Measurements from ENCODE around the gene SND1.

The SND1 gene

GRCh38 chr7:127887631-127888030 lies 235.6 kb downstream of the SND1 start:
- H3K4me3 Mint-ChIP-seq = no peak overlapping the region
- no peak overlapping the region for H3K27ac Mint-ChIP-seq
- peaks cover 19% of the 10 kb centered on the region for H3K4me1 Mint-ChIP-seq
- no peaks in the 10 kb centered on the region for H3K27me3 Mint-ChIP-seq
- ATAC-seq (ENCODE audit: low read depth) (no peak), DNase-seq (ENCODE audit: low spot score in 2 of 2) (no peak)
- no peaks in the 10 kb centered on the region for H3K9me3 Mint-ChIP-seq
- peaks cover 40% of the 10 kb centered on the region for H3K36me3 Mint-ChIP-seq

DNA sequence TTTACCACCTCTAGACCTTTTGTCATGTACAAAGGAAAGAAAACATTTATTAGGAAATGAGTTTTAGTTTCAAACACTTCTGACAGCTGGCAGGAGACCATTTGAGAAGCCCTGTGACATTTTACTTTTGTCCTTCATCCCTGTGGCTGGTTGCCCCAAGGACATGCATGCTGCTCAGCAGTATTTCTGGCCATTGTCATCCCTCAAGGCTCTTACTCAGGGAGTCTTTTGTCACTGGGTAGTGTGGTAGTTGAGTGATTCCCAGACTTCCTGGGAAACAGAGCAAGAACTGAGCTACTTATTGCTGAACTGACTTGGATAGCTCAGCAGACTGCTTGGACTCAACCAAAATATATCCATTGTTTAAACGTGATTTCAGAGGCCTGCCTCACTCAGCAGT lies 236.4 kb downstream of the SND1 start:
- Mint-ChIP-seq H3K27ac (no peak overlapping the region), H3K27me3 (no peaks in the 10 kb centered on the region), H3K9me3 (no peaks in the 10 kb centered on the region), H3K4me3 (no peak overlapping the region), H3K36me3 (peaks cover 39% of the 10 kb centered on the region), H3K4me1 (peaks cover 19% of the 10 kb centered on the region)
- ATAC-seq (ENCODE audit: low read depth) = no peak
- no peak for DNase-seq (ENCODE audit: low spot score in 2 of 2)

GRCh38 chr7:127888825-127889224 lies 236.8 kb downstream of the SND1 start:
- peaks cover 16% of the 10 kb centered on the region for H3K4me1 Mint-ChIP-seq
- ATAC-seq (ENCODE audit: low read depth) = no peak
- no peak overlapping the region for H3K4me3 Mint-ChIP-seq
- H3K27me3 Mint-ChIP-seq = no peaks in the 10 kb centered on the region
- H3K9me3 Mint-ChIP-seq = no peaks in the 10 kb centered on the region
- DNase-seq (ENCODE audit: low spot score in 2 of 2) = no peak
- H3K27ac Mint-ChIP-seq = no peak overlapping the region
- H3K36me3 Mint-ChIP-seq = peaks cover 37% of the 10 kb centered on the region

GRCh38 chr7:127889677-127890076 lies 237.7 kb downstream of the SND1 start:
- Mint-ChIP-seq H3K27me3 (no peaks in the 10 kb centered on the region), H3K9me3 (no peaks in the 10 kb centered on the region), H3K36me3 (peaks cover 34% of the 10 kb centered on the region), H3K4me1 (peaks cover 14% of the 10 kb centered on the region), H3K4me3 (no peak overlapping the region), H3K27ac (no peak overlapping the region)
- ATAC-seq (ENCODE audit: low read depth) (no peak), DNase-seq (ENCODE audit: low spot score in 2 of 2) (no peak)

DNA sequence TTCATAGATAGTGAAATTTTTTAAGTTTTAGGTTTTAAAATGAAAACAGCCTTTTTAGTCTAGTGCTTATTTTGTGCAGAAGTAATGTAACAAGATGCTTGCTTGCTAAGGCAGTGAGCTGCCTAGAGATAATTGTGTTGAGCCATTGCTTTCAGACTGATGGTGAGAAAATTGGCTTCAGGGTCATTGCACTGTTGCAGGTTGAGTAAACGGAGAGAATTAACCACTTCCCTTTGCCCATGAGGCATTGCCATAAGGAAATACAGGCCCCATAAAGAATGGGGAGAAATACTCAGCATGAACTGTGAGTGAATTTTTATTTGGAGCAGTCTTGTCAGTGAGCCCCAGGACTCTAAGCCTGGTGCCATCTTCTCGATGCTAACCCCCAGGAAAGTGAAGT lies 238.7 kb downstream of the SND1 start:
- Mint-ChIP-seq H3K36me3 (peaks cover 33% of the 10 kb centered on the region), H3K4me1 (peaks cover 10% of the 10 kb centered on the region), H3K4me3 (no peak overlapping the region), H3K9me3 (no peaks in the 10 kb centered on the region), H3K27me3 (no peaks in the 10 kb centered on the region), H3K27ac (no peak overlapping the region)
- DNase-seq (ENCODE audit: low spot score in 2 of 2) (no peak), ATAC-seq (ENCODE audit: low read depth) (no peak)

- ATAC-seq (ENCODE audit: low read depth) = no peak
- no peak for DNase-seq (ENCODE audit: low spot score in 2 of 2)
- no peaks in the 10 kb centered on the region for H3K9me3 Mint-ChIP-seq
- H3K27me3 Mint-ChIP-seq = no peaks in the 10 kb centered on the region
- H3K27ac Mint-ChIP-seq = peak overlapping the region; percentile 12
- peaks cover 33% of the 10 kb centered on the region for H3K36me3 Mint-ChIP-seq
- no peak overlapping the region for H3K4me3 Mint-ChIP-seq
- peaks cover 10% of the 10 kb centered on the region for H3K4me1 Mint-ChIP-seq
Measured at GRCh38 chr7:127891144-127891543, 239.2 kb downstream of the SND1 start.

GRCh38 chr7:127891854-127892438 lies 240.0 kb downstream of the SND1 start:
- H3K4me1 Mint-ChIP-seq = peaks cover 10% of the 10 kb centered on the region
- DNase-seq (ENCODE audit: low spot score in 2 of 2) = no peak
- no peaks in the 10 kb centered on the region for H3K9me3 Mint-ChIP-seq
- no peak for ATAC-seq (ENCODE audit: low read depth)
- H3K36me3 Mint-ChIP-seq = peaks cover 33% of the 10 kb centered on the region
- no peak overlapping the region for H3K4me3 Mint-ChIP-seq
- H3K27ac Mint-ChIP-seq = no peak overlapping the region
- H3K27me3 Mint-ChIP-seq = no peaks in the 10 kb centered on the region

DNA sequence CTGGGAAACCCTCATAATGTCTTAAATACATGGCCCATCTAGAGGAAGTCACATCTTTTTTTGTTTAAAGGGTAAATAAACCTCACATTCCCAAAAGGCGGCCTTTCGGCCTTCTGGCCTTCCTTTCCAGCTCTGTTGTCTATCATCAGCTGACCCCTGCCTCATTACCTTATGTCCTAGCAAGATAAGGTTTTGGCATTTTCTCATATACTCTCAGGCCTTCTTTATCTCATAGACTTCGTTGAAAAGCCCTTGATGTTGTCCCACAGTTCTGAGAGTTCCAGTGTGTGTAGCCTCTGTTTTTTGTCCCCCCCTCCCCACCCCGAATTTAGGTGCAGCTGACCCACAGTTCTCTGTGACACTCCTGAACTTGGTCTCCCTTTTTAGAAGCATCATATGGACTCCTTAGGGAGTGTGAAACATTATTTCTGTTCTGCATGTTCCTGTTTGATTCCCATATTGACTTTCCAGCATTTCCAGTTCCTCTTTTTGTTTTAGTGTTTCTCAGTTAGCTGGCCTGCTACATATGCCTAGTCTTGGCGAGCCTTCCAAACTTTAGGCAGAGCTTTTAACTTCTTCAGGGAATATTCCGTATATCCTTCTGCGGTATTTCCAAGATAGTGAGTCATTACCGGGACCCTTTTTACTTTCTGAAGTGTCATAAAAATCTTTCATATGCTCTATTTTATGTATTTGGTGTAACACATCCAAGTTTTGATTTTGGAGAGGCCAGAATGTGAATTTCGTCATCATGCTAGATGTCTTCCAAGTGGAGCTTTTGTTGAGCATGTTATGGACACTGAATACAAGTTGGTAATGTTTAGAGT lies 240.7 kb downstream of the SND1 start:
- H3K27me3 Mint-ChIP-seq = no peaks in the 10 kb centered on the region
- no peak overlapping the region for H3K4me3 Mint-ChIP-seq
- H3K36me3 Mint-ChIP-seq = peaks cover 30% of the 10 kb centered on the region
- DNase-seq (ENCODE audit: low spot score in 2 of 2) = no peak
- no peak for ATAC-seq (ENCODE audit: low read depth)
- peaks cover 10% of the 10 kb centered on the region for H3K4me1 Mint-ChIP-seq
- no peaks in the 10 kb centered on the region for H3K9me3 Mint-ChIP-seq
- no peak overlapping the region for H3K27ac Mint-ChIP-seq

DNA sequence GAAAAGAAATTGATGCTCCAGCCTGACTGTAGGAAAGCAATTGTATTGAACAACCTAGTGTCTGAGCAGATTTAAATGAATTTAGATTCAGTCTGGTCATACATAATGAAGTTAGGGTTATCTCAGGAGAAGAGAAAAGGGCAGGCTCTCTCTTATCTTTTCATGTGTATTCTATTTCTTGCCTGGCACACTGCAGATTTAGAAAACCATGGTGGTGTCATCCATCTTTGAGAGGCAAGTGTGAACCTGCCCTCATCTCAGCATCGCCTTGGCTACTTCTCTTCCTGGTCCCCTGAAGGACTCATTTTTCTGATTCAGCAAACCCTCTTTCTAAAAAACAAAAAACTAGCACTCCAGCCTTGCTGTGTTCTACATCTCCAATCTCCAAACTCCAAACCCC lies 241.6 kb downstream of the SND1 start:
- H3K27ac Mint-ChIP-seq = no peak overlapping the region
- no peaks in the 10 kb centered on the region for H3K9me3 Mint-ChIP-seq

GRCh38 chr7:127894588-127894987 lies 242.6 kb downstream of the SND1 start:
- ATAC-seq (ENCODE audit: low read depth) (no peak), DNase-seq (ENCODE audit: low spot score in 2 of 2) (no peak)
- no peak overlapping the region for H3K4me3 Mint-ChIP-seq
- no peaks in the 10 kb centered on the region for H3K27me3 Mint-ChIP-seq
- H3K36me3 Mint-ChIP-seq = peaks cover 14% of the 10 kb centered on the region
- H3K9me3 Mint-ChIP-seq = no peaks in the 10 kb centered on the region
- peaks cover 17% of the 10 kb centered on the region for H3K4me1 Mint-ChIP-seq
- H3K27ac Mint-ChIP-seq = no peak overlapping the region

More for the DNA sequence above, 241.6 kb downstream of the SND1 start:
- peaks cover 10% of the 10 kb centered on the region for H3K4me1 Mint-ChIP-seq
- peaks cover 22% of the 10 kb centered on the region for H3K36me3 Mint-ChIP-seq
- no peak for DNase-seq (ENCODE audit: low spot score in 2 of 2)
- no peaks in the 10 kb centered on the region for H3K27me3 Mint-ChIP-seq
- H3K4me3 Mint-ChIP-seq = no peak overlapping the region
- ATAC-seq (ENCODE audit: low read depth) = no peak

GRCh38 chr7:127895360-127895759 lies 243.4 kb downstream of the SND1 start:
- Mint-ChIP-seq H3K9me3 (no peaks in the 10 kb centered on the region), H3K27me3 (no peaks in the 10 kb centered on the region), H3K36me3 (peaks cover 8% of the 10 kb centered on the region), H3K4me1 (peaks cover 22% of the 10 kb centered on the region), H3K27ac (no peak overlapping the region), H3K4me3 (no peak overlapping the region)
- ATAC-seq (ENCODE audit: low read depth) (no peak), DNase-seq (ENCODE audit: low spot score in 2 of 2) (no peak)

- no peak for DNase-seq (ENCODE audit: low spot score in 2 of 2)
- peaks cover 6% of the 10 kb centered on the region for H3K36me3 Mint-ChIP-seq
- H3K27ac Mint-ChIP-seq = no peak overlapping the region
- no peaks in the 10 kb centered on the region for H3K27me3 Mint-ChIP-seq
- H3K4me3 Mint-ChIP-seq = no peak overlapping the region
- H3K9me3 Mint-ChIP-seq = no peaks in the 10 kb centered on the region
- no peak for ATAC-seq (ENCODE audit: low read depth)
- peaks cover 25% of the 10 kb centered on the region for H3K4me1 Mint-ChIP-seq
Measured at GRCh38 chr7:127895814-127896280, 243.9 kb downstream of the SND1 start.

GRCh38 chr7:127896659-127897058 lies 244.7 kb downstream of the SND1 start:
- no peaks in the 10 kb centered on the region for H3K9me3 Mint-ChIP-seq
- H3K4me1 Mint-ChIP-seq = peaks cover 25% of the 10 kb centered on the region
- no peak overlapping the region for H3K27ac Mint-ChIP-seq
- no peak for ATAC-seq (ENCODE audit: low read depth)
- no peak overlapping the region for H3K4me3 Mint-ChIP-seq
- no peaks in the 10 kb centered on the region for H3K36me3 Mint-ChIP-seq
- no peaks in the 10 kb centered on the region for H3K27me3 Mint-ChIP-seq
- DNase-seq (ENCODE audit: low spot score in 2 of 2) = no peak

DNA sequence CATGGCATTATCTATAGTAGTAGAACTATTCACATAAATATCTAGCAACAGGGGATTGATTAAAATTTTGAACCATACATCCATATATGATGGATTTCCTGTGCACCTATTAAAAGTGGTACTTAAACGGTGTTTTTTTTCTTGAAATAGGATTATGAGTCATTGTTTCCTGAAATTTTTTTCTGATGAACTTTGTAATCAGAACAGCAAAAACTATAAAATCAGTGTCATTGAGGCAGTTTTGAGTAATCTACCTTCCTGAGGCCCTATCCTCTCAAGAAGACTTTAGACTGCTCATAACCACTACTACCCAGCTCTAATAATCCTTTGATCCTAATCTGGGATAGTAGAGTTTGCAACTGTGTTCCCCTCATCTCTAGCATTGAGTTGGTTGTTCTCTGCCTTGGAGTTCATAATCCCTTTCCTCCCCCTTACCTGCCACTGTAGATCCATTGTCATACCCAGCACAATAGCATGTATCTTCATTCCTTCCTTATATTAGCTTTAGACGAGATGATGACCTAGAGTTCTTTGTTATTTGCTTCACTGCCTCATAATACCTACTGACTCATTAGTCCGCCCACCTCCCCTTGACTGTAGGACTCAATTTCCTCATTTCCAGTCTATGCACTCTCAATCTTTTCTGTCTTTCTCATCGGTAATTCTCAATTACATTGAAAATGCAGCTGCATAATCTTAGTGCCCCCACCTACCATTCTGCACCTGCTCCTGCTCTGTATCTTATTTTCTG lies 245.9 kb downstream of the SND1 start:
- DNase-seq (ENCODE audit: low spot score in 2 of 2) = no peak
- H3K9me3 Mint-ChIP-seq = no peaks in the 10 kb centered on the region
- no peak overlapping the region for H3K4me3 Mint-ChIP-seq
- H3K27ac Mint-ChIP-seq = no peak overlapping the region
- peak; percentile 53 for ATAC-seq (ENCODE audit: low read depth)
- H3K4me1 Mint-ChIP-seq = peaks cover 32% of the 10 kb centered on the region
- H3K36me3 Mint-ChIP-seq = no peaks in the 10 kb centered on the region
- no peaks in the 10 kb centered on the region for H3K27me3 Mint-ChIP-seq

Data from memory B cell (primary cell).